ENCODE results near the gene AS3MT. TPM values are rescaled to one million over a fixed set of nuclear protein-coding genes. Genes with fewer than 3 reads are reported as not detected.

AS3MT gene
- total RNA-seq, 3 donors from 2014 or later = 0.27 to 1.6 TPM; not detected in 1

- peaks cover 8% of the 10 kb centered on the region for H3K4me1 ChIP-seq (ENCODE audit: low read depth)
- H3K9me3 ChIP-seq = no peaks in the 10 kb centered on the region
- no peaks in the 10 kb centered on the region for H3K36me3 ChIP-seq (ENCODE audit: low read depth)
- ATAC-seq = peak; percentile 96
- H3K4me3 ChIP-seq = peak within 1 kb of the TSS; percentile 88
- intact Hi-C loops (cut with DNase I, micrococcal nuclease) = loop anchor here (5.0 to 10.0 kb wide), 3 partner anchors 147 to 324 kb away; no protein-coding TSS in a partner anchor
- no peak for TF ChIP-seq CTCF (IDR thresholded peaks at IDR 0.05)
- DNase-seq = peak; percentile 99 to 100 (median 100)
Measured at GRCh38 chr10:102917962-102918816, 48.9 kb downstream of the AS3MT start, which contains the start of gene CNNM2. CNNM2 (plus strand) TSS chr10:102918294; CDS start chr10:102918481, 187 bp downstream.

- Histone ChIP-seq H3K4me3 (peak overlapping the region; percentile 88), H3K36me3 (ENCODE audit: low read depth) (no peaks in the 10 kb centered on the region), H3K9me3 (no peaks in the 10 kb centered on the region), H3K4me1 (ENCODE audit: low read depth) (peaks cover 8% of the 10 kb centered on the region)
- intact Hi-C loops (cut with DNase I, micrococcal nuclease) = loop anchor here (5.0 to 10.0 kb wide), 3 partner anchors 146 to 323 kb away; no protein-coding TSS in a partner anchor
- no peak for TF ChIP-seq CTCF (IDR thresholded peaks at IDR 0.05)
- peak; percentile 0 for ATAC-seq
- peak in 2 of 3 donors; percentile 53 to 58 for DNase-seq
Measured at GRCh38 chr10:102918817-102919245, 49.6 kb downstream of the AS3MT start.

GRCh38 chr10:102919246-102919959 is 50.1 kb downstream of the AS3MT start:
- Histone ChIP-seq H3K4me1 (ENCODE audit: low read depth) (peaks cover 8% of the 10 kb centered on the region), H3K4me3 (peak overlapping the region; percentile 88)

GRCh38 chr10:102919992-102920739 is 50.9 kb downstream of the AS3MT start:
- Histone ChIP-seq H3K4me3 (no peak overlapping the region), H3K36me3 (ENCODE audit: low read depth) (no peaks in the 10 kb centered on the region), H3K9me3 (no peaks in the 10 kb centered on the region), H3K4me1 (ENCODE audit: low read depth) (peaks cover 8% of the 10 kb centered on the region)
- intact Hi-C loops (cut with DNase I, micrococcal nuclease) = loop anchor here (5.0 to 10.0 kb wide), 4 partner anchors 145 to 325 kb away; partner anchors contain the start of gene RPEL1 (in 1 of the 2)
- DNase-seq (no peak), ATAC-seq (no peak)
- no peak for TF ChIP-seq CTCF (IDR thresholded peaks at IDR 0.05)

More at GRCh38 chr10:102919246-102919959, 50.1 kb downstream of the AS3MT start:
- Histone ChIP-seq H3K36me3 (ENCODE audit: low read depth) (no peaks in the 10 kb centered on the region), H3K9me3 (no peaks in the 10 kb centered on the region)
- ATAC-seq (no peak), DNase-seq (peak; percentile 35 to 61 (median 56))
- intact Hi-C loops (cut with DNase I, micrococcal nuclease) = loop anchor here (5.0 to 10.0 kb wide), 3 partner anchors 145 to 323 kb away; no protein-coding TSS in a partner anchor
- TF ChIP-seq CTCF (IDR thresholded peaks at IDR 0.05) = no peak

- no peaks in the 10 kb centered on the region for H3K9me3 ChIP-seq
- no peak for TF ChIP-seq CTCF (IDR thresholded peaks at IDR 0.05)
- DNase-seq (no peak), ATAC-seq (no peak)
- H3K4me3 ChIP-seq = no peak overlapping the region
- intact Hi-C loops (cut with DNase I, micrococcal nuclease) = loop anchor here in 1 of 2 donors (10.0 kb wide), 1 partner anchor 321 kb away; the partner anchor contains the start of gene RPEL1
- H3K4me1 ChIP-seq (ENCODE audit: low read depth) = peaks cover 8% of the 10 kb centered on the region
- H3K36me3 ChIP-seq (ENCODE audit: low read depth) = no peaks in the 10 kb centered on the region
Measured at GRCh38 chr10:102923601-102924000, 54.3 kb downstream of the AS3MT start.

Measured in mucosa of descending colon (tissue), 3 donors.